Left cardiac atrium (tissue), 4 donors: ENCODE results near the gene GZMM. TPM values are rescaled to one million over a fixed set of nuclear protein-coding genes. Genes with fewer than 3 reads are reported as not detected.

Experiments
- ATAC-seq, 2 donors: fragments of 200-7000 bp; cut with Tn5 transposase; one replicate each; pipeline ENCODE4 v1.9.1; 2020; ENCODE audit warnings: mild to moderate bottlenecking in 2 of 2, moderate library complexity in 2 of 2
- DNase-seq: peaks from one replicate; pipeline ENCODE4 v3.0.0-alpha.2; 2020
- intact Hi-C, 2 donors: fragments of 100-400 bp; cut with DNase I; formaldehyde crosslinking; loops; one replicate each; pipeline versions ENCODE4 v1.14.1 to v1.15.1; 2022 to 2023
- total RNA-seq, 2 donors: library from RNA; stranded (reverse); fragmentation: NEBNext Ultra II Directional; extraction: Animal tissue kit (Norgen Biotek cat#: 25700); gene quantifications; one replicate each; pipeline ENCODE4 v1.2.1, GENCODE V29; 2021
- donor health status: DM: no; HTN: yes; CAD: no.
- donor health status: DM: no; HTN: yes; CAD: no; lungs with severe emphysema.
- donor health status: DM: yes; HTN: yes; CAD: no.
- donor health status: Dilated cardiomyopathy.

Gene GZMM
- total RNA-seq, 2 donors from 2014 or later = 0.81 to 1.1 TPM

GRCh38 chr19:510606-511100 is 33.2 kb upstream of the GZMM start:
- intact Hi-C loops = no loop called here
- ATAC-seq = peak; percentile 0 to 2

DNA sequence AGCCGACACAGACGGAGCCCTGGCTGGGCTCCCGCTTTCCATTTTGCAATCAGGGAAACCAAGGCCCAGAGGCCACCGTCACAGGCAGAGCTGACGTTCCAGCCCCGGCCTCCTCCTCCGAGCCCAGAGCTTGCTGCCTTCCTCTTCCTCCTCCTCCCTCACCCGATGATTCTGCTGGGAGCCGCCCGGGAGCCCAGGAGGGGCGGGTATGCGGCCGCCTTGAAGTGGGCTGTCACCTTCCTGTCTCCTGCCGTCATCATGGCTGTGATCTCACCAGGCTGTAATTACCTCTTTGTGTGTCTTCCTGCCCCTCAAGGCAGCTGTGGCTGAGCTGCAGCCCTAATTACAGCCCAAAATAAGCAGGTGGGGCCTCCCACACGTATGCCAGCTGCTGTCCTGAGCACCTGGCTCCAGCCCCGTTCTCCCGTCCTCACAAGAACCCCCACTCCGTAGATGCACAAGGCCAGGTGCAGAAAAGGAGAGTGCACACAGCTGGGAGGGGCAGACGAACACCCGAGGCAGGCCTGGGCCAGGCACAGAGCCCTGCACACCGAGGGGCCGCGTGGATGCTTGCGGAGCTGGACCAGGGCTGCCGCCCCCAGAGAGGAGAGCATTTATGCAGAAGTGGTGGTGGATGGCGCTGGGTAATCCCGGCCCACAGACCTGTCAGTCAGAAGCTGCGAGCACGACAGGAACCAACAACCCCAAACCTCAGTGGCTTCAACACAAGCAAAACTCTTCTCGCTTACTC is 32.6 kb upstream of the GZMM start:
- ATAC-seq = no peak
- intact Hi-C loops = no loop called here
- DNase-seq = peak; percentile 72

More at GRCh38 chr19:510606-511100, 33.2 kb upstream of the GZMM start:
- peak; percentile 84 for DNase-seq

DNA sequence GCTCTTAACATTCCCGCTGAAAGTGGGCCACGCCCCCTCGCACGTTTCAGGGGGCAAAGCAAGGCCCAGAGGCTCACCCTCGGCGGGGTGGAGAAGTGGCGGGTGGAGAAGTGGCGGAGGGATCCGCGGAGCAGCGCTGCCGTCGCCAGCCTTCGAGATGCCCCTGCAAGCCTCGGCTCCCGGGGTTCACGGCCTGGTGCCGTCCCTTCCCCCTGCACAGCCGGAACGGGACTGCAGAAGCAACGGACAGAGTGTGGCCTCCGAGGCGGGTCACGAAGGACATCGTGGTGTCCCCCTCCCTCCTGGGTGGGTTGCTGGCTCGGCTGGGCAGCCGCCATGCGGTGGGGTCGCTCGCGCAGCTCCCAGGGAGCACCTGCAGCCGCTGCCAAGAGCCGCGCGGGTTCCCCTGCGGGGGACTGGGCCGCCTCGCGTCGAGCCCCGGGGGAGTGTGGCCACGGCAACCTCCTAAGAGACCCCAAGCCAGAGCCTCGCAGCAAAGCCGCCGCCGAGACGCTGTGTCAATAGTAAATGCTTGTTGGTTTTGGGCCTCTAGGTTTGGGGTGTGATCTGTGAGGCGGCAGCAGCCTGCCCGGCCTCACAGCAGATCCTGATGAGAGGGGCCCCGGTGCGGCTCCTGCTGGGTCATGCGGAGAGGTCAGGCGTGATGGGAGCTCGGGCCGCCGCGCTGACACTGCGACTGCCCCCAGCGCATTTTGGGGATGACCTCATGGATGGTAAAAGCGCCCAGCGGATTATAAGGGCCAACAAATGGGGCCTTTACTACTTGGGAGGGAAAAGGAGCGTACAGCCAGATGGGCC is 31.1 kb upstream of the GZMM start:
- ATAC-seq (no peak), DNase-seq (no peak)
- intact Hi-C loops = no loop called here

DNA sequence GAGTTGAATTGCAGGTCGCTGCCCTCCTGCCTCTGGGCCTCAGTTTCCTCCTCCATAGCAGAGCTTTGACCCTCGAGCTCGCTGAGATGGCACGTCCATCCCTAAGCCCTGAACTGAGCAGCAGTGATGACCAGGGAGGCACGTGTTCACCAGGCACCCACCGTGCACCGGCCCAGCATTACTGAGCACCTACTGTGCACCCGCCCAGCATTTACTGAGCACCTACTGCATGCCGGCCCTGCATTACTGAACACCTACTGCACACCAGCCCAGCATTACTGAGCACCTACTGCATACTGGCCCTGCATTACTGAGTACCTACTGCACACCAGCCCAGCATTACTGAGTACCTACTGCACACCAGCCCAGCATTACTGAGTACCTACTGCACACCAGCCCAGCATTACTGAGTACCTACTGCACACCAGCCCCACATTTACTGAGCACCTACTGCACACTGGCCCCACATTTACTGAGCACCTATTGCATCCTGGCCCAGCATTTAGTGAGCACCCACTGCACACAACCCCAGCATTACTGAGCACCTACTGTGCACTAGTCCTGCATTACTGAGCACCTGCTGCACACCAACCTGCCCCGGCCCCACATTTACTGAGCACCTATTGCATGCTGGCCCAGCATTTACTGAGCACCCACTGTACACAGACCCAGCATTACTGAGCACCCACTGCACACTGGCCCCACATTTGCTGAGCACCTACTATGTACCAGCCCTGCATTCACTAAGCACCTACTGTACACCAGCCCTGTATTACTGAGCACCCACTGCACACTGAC is 30.3 kb upstream of the GZMM start:
- intact Hi-C loops = no loop called here
- ATAC-seq (no peak), DNase-seq (no peak)

- intact Hi-C loops = no loop called here
- ATAC-seq = no peak
- no peak for DNase-seq
Observed at GRCh38 chr19:514166-514663, 29.6 kb upstream of the GZMM start.

GRCh38 chr19:517721-518597 is 25.9 kb upstream of the GZMM start:
- ATAC-seq = peak; percentile 22 to 35
- DNase-seq = no peak
- intact Hi-C loops = no loop called here

DNA sequence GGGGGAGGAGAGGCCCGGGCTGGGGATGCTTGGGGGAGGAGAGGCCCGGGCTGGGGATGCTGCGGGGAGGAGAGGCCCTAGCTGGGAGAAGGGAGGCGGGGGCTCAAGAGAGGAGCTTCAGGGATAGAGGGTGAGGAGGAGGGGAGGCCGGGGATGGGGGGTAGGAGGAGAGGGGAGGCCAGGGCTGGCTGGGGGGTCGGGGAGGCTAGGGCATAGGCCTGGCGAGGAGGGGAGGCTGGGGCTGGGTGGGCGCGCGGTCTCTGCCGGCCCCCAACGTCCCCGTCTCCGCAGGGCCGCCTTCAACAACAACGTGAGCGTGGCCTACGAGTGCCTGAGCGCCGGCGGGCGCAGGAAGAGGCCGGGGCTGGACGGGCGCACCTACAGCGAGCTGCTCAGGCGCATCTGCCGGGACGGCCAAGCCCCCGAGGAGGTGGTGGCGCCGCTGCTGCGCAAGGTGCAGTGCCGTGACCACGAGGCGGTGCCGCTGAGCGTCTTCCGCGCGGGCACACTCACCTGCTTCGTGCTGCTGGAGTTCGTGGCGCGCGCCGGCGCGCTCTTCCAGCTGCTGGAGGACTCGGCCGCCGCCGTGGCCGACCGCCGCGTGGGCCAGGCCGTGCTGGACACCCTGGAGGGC is 25.1 kb upstream of the GZMM start:
- ATAC-seq = peak in 1 of 2 donors; percentile 20
- intact Hi-C loops = no loop called here

GRCh38 chr19:519449-519865 is 24.4 kb upstream of the GZMM start:
- intact Hi-C loops = no loop called here
- DNase-seq (peak; percentile 19), ATAC-seq (no peak)

More for the DNA sequence above, 25.1 kb upstream of the GZMM start:
- peak; percentile 18 for DNase-seq

GRCh38 chr19:522726-523125 is 21.1 kb upstream of the GZMM start:
- DNase-seq (no peak), ATAC-seq (no peak)
- intact Hi-C loops = no loop called here

GRCh38 chr19:524062-524674 is 19.7 kb upstream of the GZMM start:
- DNase-seq = no peak
- peak; percentile 39 to 40 for ATAC-seq
- intact Hi-C loops = no loop called here

DNA sequence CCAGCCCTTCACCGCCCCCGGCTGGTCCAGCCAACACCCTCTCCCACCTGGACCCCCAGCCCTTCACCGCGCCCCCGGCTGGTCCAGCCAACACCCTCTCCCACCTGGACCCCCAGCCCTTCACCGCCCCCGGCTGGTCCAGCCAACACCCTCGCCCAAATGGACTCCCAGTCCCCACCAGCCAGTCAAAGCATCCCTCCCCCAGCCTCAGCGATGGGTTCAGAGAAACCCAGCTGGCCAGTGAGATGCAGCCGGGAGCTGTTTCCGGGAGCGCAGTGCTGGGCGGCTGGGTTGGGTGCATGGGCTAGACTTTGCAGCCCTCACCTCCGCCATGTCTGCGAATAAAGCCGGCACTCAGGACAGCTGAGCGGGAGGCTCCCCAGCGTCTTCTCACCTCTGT is 18.8 kb upstream of the GZMM start:
- ATAC-seq (no peak), DNase-seq (no peak)
- intact Hi-C loops = no loop called here

GRCh38 chr19:525857-526419 is 17.9 kb upstream of the GZMM start:
- intact Hi-C loops = no loop called here
- ATAC-seq (no peak), DNase-seq (no peak)

DNA sequence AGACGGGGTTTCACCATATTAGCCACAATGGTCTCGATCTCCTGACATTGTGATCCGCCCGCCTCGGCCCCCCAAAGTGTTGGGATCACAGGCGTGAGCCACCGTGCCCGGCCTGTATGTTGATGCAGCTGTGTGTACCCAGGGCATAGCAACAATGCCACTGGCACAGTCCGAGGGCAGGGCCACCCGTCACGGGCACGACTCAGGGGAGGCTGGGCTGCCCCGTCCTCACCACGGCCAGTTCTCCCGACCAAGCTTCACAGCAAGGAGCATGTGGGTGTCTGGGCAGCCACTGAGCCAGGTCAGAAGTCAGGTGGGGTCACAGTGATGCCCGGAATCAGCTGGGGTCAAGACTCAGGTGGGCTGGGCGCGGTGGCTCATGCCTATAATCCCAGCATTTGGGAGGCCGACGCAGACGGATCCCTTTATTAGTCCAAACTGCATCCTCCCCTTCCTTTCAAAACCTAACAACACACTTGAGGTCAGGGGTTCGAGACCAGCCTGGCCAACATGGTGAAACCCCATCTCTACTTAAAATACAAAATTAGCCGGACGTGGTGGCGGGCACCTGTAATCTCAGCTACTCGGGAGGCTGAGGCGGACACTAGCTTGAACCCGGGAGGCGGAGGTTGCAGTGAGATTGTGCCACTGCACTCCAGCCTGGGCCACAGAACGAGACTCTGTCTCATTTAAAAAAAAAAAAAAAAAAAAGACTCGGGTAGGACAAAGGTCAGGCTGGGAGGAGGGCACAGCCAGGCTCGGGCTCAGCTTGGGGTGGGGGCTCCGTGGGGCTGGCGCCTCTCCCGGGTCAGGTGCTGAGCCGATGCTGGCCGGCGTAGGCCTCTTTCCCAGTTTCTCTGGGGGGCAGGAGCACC is 13.5 kb upstream of the GZMM start:
- intact Hi-C loops = no loop called here
- no peak for DNase-seq
- ATAC-seq = no peak

DNA sequence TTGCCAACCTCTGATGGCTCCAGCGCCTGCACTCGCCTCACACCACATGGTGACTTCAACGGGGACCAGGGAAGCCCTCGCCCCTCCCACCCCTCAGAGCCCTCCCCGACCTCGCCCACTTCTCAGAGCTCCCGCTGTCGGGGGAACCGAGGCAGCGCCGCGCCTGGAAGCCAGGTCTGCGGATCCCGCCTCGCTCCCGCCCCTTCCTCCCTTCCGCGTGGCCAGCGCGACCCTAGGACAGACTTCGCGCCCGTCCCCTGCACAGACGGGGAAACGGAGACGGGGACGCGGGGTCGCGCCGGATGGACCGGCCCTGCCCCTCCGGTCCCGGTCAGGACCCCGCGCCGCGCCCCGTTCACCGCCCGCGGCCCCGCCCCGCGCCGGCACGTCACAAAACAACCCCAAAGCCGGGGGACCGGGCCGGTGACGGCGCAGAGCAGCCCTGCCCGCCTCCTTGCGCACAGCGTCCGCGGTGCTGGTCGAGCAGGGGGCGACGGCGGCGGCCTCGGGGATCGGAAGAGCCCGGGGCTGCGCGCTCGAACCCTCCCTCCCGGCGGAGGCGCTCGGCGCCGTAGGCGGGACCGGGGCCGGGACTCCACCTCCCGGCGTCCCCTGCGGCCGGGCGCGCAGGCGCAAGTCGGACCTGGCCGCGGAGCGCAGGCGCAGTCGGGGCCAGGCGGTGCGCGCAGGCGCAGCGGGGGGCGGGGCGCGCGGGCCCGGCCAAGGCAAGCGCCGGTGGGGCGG is 12.7 kb upstream of the GZMM start:
- peak; percentile 82 to 85 for ATAC-seq
- DNase-seq = peak; percentile 86
- intact Hi-C loops = no loop called here

- DNase-seq (no peak), ATAC-seq (peak; percentile 7 to 10)
- intact Hi-C loops = loop anchor here in 1 of 2 donors (2.0 kb wide), 1 partner anchor 41 kb away; the partner anchor contains the start of gene BSG
Observed at GRCh38 chr19:531753-532560, 11.9 kb upstream of the GZMM start, which contains the start of gene CDC34. CDC34 (plus strand) TSS chr19:531760; CDS start chr19:531932, 172 bp downstream.
